GM18498 (cell line): ENCODE measurements around the gene EPHA2.

Experiments used
- ATAC-seq: cut with Tn5 transposase; IDR thresholded peaks from one replicate; pipeline ENCODE4 v1.9.1; 2021; ENCODE audit warnings: mild to moderate bottlenecking, moderate library complexity; ENCODE audit not compliant: unreplicated experiment

EPHA2 gene

DNA sequence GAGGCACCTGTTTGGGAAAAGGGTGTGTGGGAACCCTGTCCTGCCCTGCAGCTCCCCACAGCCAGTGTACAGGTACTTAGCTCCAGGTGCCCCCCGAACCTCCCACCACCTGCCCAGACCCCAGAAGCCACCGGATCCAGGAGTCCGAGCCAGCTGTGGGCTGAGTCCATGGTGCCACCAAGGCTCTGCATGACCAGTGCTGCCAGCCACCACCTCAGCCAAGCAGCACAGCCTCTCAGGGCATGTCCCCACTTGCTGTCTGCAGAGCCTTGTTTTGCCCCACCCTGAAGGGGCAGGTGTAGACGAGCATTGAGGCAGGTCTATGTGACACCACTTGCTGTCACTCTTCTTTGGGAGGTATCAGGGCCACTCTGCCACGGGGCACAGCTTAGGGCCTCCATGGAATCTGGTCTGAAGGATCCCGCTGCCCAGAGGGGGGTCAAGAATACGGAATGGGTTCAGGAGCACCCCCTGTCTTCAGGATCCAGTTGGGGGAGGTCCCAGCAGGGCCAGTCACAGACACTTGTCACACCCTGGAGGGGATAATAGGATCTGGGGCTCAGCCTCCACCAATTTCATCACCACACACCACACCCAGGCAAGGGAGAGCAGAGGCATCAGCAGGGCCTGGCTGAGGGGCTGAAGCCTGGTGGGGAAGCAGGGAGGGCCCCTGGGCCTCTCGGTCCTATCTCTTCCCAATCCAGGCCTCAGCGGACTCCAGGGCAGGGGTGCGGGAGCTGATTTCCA is 28.9 kb upstream of the EPHA2 start:
- no peak for ATAC-seq

DNA sequence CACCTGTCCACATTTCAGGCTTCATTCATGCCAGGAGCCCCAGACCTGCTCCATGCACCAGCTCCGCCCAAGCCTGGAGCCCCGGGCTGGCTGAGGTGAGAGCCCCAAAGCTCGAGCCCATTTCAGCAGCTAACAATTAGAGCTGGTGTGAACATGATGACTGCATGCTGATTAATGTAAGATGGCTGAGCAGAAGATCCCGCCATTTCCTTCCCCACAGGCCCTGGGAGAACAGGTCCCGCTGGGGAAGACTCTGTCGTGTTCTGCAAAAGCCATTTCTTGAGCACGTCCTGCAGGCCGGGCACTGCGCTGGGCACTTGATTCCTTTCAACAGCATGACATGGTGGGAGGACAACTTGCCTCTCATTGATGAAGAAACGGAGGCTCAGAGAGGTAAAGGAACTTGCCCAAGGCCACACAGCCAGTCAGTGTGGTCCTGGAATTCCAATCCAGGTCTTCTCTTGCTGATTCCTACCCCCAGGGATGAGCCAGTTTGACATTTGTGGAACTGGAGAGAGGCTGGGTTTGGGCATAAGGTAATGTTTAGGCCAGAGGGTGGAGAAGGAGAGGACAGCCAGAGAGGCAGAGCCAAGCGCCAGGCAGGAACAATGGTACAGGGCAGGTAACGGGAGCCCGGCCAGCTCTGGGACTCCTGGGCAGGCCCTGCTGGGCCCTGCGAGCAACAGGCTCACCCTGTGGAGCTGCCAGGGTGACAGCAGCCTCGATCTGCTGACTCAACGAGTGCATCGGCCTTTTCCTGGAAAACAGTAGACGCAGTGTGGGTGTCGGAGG is 28.1 kb upstream of the EPHA2 start:
- no peak for ATAC-seq

DNA sequence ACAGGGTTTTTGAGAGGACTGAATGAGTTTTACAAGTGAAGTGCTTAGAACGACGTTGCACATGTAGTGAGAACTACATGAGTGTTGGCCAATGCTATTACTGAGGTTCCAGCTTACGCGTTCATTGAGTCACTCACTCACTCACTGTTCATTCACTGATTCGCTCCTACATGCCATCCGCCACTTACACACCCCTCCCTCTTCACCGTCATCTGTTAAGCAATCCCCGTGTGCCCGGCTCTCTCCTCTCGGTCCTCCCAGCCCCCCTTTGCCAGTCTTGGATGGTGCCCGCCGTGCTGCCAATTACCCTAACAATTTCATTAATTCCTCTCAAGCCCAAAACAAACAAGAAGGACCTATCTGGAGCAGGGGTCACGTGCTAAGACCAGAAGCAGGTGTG is 27.3 kb upstream of the EPHA2 start:
- no peak for ATAC-seq

GRCh38 chr1:16181887-16182719 is 26.2 kb upstream of the EPHA2 start:
- ATAC-seq, result no peak

DNA sequence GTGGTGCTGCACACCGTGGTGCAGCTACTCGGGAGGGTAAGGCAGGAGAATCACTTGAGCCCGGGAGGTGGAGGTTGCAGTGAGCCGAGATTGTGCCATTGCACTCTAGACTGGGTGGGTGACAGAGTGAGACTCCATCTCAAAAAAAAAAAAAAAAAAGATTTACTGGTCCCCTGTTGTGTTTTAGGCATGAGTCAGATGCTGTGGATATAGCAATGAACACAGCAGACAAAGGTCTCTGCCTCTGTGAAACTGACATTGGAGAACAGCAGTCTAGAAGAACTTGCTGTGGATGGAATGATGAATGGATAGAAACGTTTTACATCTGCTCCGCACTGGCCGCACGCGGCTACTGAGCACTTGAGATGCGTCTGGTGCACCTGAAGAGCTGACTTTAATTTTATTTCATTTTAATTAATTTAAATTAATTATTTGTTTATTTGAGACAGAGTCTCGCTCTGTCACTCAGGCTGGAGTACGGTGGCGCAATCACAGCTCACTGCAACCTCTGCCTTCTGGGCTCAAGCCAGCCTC is 24.5 kb upstream of the EPHA2 start:
- ATAC-seq, result no peak

DNA sequence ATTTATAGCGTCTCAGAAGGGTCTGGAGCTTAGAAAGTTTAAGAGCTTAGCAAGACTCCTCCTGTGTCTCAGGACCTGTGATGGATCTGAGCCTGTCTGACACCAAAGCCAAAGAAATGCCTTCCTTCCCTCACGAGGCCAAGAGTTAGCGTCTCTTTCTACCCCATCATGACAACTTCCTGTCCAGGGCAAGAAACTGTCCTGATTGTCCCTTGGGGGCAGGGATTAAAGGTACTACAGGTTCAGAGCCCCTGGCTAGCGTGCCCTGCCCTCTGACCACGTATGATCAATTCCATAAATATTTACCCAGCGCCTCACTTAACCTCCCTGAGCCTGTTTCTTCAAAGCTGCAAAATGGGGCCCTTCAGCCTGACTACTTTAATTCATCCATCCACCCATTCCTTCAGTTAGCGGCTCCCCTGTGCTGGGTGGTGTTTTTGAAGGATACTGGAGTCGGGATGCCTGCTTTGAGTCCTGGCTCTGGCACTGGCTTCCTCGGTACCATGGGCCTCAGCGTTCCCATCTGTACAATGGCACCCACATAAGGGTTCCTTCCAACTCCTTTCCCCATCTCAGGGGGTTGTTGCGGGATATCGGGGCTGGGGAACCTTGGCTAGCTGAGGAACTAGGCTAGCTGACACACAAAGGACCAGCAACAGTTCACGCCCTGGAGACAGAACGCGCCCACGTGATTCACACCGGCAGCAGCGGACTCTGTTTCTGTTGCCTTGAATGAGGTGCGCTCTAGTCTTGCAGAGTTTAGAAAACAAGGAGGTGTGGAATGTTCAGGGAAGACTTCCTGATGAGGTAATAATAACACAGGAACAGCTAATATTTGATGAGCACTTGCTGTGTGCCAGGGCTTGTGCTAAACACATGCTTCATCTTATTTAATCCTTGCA is 23.0 kb upstream of the EPHA2 start:
- no peak for ATAC-seq

DNA sequence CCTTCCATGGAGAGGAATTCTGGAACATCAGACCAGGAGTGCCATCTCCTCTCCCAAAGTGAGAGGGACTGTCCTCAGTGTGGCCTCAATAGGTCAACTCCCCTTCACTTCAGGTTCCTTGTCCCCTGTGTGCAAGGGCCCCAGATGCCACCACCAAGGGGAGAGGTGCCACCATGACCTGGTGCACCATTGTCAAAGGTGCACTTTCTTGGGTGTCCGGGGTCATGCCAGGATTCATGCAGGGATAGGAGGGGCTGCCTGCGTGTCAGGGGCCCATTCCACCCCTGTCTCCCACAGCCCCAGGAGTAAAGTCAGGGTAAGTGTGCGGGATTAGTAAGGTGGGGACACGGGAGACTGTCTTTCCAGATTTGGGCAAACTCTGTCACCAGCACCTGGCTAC is 21.4 kb upstream of the EPHA2 start:
- ATAC-seq, result no peak

GRCh38 chr1:16176653-16177052 is 20.8 kb upstream of the EPHA2 start:
- ATAC-seq, result no peak

DNA sequence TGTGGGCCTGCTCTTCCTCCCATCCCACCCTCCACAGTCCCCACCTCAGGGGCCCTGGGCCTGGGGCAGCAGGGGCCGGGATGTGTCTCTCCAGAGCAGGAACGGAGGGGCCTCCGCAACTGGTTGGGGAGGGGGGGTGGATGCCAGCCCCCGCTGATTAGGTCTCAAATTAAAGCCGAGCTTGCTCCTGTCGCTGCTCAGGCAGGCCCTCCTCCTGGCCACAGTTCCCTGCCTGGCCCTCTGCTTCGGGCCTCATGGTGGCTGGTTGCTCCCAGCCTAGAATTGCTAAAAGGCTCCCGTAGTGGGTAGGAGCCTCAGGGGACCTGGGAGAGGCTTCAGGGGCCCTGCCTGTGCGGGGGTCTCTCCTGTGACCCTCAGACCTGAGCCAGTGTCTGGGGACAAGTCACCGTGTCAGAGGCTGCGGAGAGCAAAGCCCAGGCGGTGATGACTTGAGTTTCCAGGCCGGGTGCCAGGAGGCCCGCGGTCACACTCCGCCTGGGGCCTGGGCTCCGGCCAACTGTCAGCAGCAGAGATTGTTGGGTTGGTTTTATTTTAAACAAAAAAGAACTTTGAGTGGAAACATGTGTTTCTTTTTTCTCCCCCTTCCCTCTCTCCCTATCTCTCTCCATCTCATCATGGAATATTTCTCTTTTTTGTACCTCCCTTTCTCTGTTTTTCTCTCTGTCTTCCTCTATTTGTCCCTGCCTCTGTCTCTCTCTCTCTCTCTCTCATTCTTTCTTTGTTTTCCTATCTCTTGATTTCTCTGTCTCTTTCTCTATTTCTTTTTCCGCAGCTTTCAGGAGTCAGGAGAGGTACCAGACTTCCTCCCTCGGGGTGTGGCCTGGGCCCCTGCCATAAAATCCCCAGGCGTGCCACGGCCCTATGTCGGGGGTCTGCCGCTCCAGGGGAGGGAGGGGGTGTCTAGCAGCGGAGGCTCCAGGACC is 20.0 kb upstream of the EPHA2 start:
- ATAC-seq, result no peak

GRCh38 chr1:16174886-16175598 is 19.2 kb upstream of the EPHA2 start:
- ATAC-seq, result no peak

DNA sequence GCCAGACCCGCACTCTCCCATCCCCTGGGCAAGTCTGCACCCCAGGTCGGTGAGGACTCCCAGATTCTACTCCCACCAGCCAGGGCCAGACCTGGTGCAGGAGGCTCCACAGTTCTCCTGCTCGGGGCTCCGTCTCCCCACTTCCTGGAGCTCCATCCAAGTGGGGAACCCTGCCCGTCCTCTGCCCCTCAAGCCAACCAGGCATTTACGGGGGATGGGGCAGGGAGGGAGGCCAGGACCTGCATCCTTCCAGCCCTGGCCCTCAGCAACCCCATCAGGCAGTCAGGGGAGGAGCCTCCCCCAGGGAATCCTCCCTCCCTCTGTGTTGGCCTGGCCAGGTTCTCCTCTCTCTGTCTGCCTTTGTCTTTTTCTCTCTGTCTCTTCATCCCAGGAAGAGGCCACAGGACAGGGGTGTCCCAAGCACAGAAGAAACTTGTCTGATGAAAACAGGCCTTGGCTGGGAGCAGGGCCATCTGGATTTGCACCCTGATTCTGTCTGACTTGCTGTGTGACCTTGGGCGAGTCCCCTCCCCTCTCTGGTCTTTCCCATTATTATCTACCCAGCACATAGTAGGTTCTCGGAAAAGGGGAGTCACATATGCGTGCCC is 18.5 kb upstream of the EPHA2 start:
- ATAC-seq, result no peak

DNA sequence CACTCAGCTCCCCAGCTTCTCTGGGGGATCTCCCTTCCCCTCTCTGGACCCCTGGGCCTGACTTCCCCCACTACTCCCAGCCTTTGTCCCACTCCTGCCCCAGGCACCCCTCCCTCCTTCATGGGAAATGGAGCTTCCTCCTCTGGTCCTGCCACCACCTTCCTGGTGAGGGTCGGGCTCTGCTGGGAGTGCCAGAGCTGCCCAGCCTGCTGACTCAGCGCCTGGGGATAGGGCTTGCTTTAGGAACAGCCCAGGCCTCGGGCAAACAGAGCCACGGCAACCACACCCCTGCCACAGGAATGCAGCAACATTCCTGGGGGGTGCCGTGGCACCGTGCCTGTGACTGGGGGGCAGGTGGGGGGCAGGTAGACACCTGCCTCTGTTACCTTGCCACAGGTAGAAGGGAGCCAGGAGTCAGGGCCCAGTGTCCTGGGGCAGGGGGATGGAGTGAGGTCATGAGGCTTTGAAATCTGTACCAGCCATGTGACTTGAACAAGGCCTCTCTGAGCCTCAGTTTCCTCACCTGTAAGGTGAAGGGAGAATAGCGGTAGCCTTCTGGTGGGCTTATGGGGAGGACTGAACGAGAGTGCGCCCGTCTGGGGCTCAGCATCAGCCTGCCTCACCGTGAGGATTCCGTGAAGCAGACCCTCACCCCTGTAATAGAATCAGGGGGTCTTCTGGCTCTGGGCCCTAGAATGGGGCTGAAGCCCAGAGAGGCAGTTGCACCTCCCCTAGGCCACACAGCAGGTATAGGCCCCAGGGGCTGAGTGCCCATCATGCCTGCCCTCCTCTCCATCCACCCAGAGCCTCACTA is 17.8 kb upstream of the EPHA2 start:
- ATAC-seq, result no peak

DNA sequence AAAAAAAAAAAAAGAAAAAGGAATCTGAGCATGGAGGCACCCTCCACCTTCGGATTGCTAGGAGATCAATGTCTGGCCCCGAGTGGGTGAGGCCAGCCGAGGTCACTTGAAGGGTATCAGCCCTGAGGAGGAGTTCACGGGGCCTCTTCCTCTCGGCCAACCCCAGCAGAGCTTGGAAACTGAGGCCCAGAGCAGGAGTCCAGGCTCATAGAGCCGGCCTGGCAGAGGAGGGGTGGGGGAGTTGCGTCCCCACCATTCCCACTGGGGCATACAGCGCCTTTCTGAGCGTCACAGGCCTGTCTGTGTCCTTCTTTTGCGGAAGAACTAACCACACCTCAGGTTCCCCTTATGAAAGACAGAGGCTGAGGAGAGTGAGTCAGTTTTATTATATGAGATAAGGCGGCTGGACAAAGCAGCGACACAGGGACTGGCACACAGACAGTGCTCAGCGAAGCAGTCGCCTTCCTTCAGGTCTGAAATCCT is 17.1 kb upstream of the EPHA2 start:
- no peak for ATAC-seq

DNA sequence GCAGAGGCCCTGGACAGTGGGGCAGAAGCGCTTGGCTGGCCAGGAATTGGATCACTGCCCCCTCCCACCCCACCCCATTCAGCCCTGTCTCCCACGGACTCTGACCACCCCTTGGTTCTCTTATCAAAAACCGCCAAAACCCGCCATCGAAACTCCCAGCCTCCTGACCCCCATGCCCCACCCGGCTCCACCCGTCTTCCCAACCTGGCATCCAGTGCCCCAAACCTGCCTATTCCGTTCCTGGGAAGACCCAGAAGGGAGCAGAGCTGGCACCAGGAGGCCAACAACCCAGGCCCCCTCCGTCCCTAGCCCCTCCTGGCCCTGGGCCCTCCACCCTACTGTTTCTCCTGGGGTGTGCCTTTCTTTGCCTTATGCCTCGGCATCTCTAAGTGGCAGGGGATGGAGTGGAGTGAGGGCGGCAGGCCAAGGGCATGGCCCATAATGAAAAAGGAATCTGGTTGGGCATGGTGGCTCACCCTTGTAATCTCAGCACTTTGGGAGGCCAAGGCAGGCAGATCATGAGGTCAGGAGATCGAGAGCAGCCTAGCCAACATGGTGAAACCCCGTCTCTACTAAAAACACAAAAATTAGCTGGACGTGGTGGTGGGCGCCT is 16.5 kb upstream of the EPHA2 start:
- no peak for ATAC-seq

GRCh38 chr1:16171314-16172151 is 15.7 kb upstream of the EPHA2 start:
- no peak for ATAC-seq

DNA sequence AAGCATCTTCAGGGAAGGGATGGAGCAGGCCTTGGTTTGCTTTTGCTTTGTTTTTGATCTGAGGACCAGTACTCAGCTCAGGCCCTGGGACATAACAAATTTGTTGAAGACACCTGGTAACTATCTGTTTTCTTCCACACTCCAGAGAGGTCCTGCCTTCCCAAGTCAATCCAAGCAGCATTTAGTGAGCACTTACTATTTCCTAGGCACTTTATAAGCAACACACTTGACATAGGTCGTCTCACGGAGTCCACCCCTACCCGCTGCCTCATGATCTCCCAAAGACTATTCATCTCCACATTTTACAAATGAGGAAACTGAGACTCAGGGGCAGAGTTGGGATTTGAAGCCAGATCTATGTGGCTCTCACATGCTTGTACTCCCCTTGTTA is 14.4 kb upstream of the EPHA2 start:
- ATAC-seq, result no peak
